ENCODE measurements around the gene SLC12A2. TPM values are rescaled to one million over a fixed set of nuclear protein-coding genes. Genes with fewer than 3 reads are reported as not detected.

The SLC12A2 gene
- total RNA-seq, 2 donors from 2014 or later = 159 to 189 TPM

DNA sequence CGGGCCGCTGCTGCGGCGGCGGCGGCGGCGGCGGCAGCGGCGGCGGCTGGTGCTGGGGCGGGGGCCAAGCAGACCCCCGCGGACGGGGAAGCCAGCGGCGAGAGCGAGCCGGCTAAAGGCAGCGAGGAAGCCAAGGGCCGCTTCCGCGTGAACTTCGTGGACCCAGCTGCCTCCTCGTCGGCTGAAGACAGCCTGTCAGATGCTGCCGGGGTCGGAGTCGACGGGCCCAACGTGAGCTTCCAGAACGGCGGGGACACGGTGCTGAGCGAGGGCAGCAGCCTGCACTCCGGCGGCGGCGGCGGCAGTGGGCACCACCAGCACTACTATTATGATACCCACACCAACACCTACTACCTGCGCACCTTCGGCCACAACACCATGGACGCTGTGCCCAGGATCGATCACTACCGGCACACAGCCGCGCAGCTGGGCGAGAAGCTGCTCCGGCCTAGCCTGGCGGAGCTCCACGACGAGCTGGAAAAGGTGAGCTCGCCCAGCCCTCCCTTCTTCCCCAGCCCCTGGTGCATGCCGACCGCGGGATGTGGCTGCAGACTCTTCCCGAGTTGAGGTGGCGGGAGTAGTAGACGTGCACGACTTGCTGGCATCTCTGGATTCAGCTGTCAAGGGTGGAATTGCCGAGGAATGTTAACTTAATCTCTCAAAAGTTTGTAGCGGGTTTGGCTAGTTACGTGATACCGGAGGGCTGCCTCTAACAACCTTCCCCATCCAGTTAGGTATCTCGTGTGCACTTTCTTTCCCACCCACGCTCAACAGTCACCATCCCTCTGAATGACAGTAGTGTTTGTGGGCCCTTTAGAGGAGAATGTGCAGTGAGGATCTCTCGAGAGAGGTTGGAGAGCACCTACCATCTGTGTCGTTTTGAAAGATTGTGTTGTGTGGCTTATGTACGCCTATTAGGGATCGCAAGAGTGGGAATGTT is 932 bp downstream of the SLC12A2 start:
- H3K27ac ChIP-seq = peak overlapping the region; percentile 98
- H3K36me3 ChIP-seq = no peaks in the 10 kb centered on the region
- H3K9ac ChIP-seq (ENCODE audit: low read depth in 2 of 2, low read length in 2 of 2) = peak overlapping the region; percentile 89 to 93
- intact Hi-C loops (cut with DNase I) = loop anchor here (10.0 kb wide), 2 partner anchors 130 to 210 kb away; no protein-coding TSS in a partner anchor
- H3K4me3 ChIP-seq = peak overlapping the region; percentile 81
- TF ChIP-seq, protein P1, sequence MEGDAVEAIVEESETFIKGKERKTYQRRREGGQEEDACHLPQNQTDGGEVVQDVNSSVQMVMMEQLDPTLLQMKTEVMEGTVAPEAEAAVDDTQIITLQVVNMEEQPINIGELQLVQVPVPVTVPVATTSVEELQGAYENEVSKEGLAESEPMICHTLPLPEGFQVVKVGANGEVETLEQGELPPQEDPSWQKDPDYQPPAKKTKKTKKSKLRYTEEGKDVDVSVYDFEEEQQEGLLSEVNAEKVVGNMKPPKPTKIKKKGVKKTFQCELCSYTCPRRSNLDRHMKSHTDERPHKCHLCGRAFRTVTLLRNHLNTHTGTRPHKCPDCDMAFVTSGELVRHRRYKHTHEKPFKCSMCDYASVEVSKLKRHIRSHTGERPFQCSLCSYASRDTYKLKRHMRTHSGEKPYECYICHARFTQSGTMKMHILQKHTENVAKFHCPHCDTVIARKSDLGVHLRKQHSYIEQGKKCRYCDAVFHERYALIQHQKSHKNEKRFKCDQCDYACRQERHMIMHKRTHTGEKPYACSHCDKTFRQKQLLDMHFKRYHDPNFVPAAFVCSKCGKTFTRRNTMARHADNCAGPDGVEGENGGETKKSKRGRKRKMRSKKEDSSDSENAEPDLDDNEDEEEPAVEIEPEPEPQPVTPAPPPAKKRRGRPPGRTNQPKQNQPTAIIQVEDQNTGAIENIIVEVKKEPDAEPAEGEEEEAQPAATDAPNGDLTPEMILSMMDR (IDR thresholded peaks at IDR 0.05) = no peak
- H3K9me3 ChIP-seq = no peaks in the 10 kb centered on the region
- H3K4me1 ChIP-seq = no peaks in the 10 kb centered on the region
- no peaks in the 10 kb centered on the region for H3K27me3 ChIP-seq
- DNase-seq = peak; percentile 47

DNA sequence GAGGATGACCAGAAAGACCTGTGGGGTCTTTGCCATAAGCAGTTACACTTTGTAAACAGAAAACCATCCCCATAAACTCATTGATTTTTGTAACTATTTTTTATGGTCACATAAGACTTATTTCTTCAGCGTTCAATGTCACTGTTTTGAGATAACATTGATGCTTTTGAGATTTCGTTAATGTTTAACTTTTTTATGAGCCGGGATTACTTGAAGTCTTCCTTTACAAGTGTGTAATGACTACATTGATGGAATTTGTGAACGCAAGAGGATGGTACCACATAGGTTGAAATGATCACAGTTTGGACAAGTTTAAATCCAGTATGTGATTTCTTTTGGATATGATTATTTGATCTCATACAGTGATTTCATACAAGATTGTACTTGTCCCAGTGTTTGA is 1.8 kb downstream of the SLC12A2 start:
- no peaks in the 10 kb centered on the region for H3K9me3 ChIP-seq
- intact Hi-C loops (cut with DNase I) = loop anchor here (10.0 kb wide), 2 partner anchors 131 to 211 kb away; no protein-coding TSS in a partner anchor
- no peak overlapping the region for H3K27ac ChIP-seq
- no peaks in the 10 kb centered on the region for H3K36me3 ChIP-seq
- H3K4me1 ChIP-seq = no peaks in the 10 kb centered on the region
- TF ChIP-seq, protein P1 (IDR thresholded peaks at IDR 0.05) = no peak
- no peaks in the 10 kb centered on the region for H3K27me3 ChIP-seq
- H3K4me3 ChIP-seq = peak overlapping the region; percentile 81
- H3K9ac ChIP-seq (ENCODE audit: low read depth in 2 of 2, low read length in 2 of 2) = peak overlapping the region in 1 of 2 donors; percentile 93
- no peak for DNase-seq

DNA sequence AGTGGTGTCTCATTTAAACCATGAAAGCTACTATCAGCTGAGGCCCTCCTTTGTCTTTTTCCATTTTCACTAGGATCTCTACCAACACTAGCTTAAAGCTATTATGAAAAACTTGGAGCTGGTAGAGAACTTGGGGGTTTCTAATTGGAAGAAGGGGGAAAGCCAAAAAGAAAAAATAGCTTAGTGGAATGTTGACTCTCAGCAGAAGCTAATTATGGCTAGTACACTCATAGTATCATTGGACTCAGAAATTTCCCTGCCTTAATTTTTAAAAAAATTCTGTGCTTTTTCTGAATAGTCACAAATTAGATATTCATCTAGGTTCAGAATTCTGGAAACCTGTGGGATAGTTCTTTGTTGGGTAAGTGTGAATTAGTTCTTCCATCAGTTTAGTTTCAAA is 8.0 kb downstream of the SLC12A2 start:
- DNase-seq = no peak
- no peaks in the 10 kb centered on the region for H3K4me1 ChIP-seq
- no peak overlapping the region for H3K4me3 ChIP-seq
- H3K9ac ChIP-seq (ENCODE audit: low read depth in 2 of 2, low read length in 2 of 2) = no peak overlapping the region
- no peaks in the 10 kb centered on the region for H3K27me3 ChIP-seq
- H3K9me3 ChIP-seq = no peaks in the 10 kb centered on the region
- no peak overlapping the region for H3K27ac ChIP-seq
- no peaks in the 10 kb centered on the region for H3K36me3 ChIP-seq
- intact Hi-C loops (cut with DNase I) = no loop called here
- TF ChIP-seq, protein P1 (IDR thresholded peaks at IDR 0.05) = no peak

GRCh38 chr5:128092144-128092543 is 8.6 kb downstream of the SLC12A2 start:
- Histone ChIP-seq H3K4me1 (no peaks in the 10 kb centered on the region), H3K36me3 (no peaks in the 10 kb centered on the region), H3K27me3 (no peaks in the 10 kb centered on the region), H3K9ac (ENCODE audit: low read depth in 2 of 2, low read length in 2 of 2) (no peak overlapping the region), H3K9me3 (no peaks in the 10 kb centered on the region), H3K27ac (no peak overlapping the region), H3K4me3 (no peak overlapping the region)
- TF ChIP-seq, protein P1 (IDR thresholded peaks at IDR 0.05) = no peak
- intact Hi-C loops (cut with DNase I) = no loop called here
- DNase-seq = no peak

DNA sequence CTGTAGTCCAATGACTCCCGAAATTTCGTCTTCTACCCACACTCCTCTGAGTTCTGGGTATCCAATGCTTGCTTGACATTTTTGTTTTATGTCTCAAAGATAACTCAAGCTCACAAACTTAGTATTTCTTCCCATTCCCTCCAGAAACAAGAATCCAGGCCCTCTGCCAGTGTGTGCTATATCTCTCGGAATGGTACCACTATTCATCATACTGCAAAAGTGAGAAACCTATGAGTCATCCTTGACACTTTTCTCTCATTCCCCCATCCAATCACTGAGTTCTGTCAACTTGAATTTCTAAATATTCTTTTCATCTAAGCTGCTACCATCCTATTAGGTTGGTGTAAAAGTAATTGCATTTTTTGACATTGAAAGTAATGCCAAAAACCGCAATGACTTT is 9.8 kb downstream of the SLC12A2 start:
- Histone ChIP-seq H3K4me3 (no peak overlapping the region), H3K9ac (ENCODE audit: low read depth in 2 of 2, low read length in 2 of 2) (no peak overlapping the region), H3K27me3 (no peaks in the 10 kb centered on the region), H3K36me3 (no peaks in the 10 kb centered on the region), H3K9me3 (no peaks in the 10 kb centered on the region), H3K4me1 (no peaks in the 10 kb centered on the region), H3K27ac (no peak overlapping the region)
- intact Hi-C loops (cut with DNase I) = no loop called here
- DNase-seq = no peak
- TF ChIP-seq, protein P1 (IDR thresholded peaks at IDR 0.05) = no peak
